NK-92 treated with Interleukin-12 subunit alpha and Interleukin-12 subunit beta, amount 100 ng/mL, for 24 hours (cell line): ENCODE measurements around the gene KCNQ5.
"Not testable (repeated sequence)": the region's sequence is repeated elsewhere in the genome, so short reads cannot be mapped to it uniquely, and the experiment has no call there.

Experiments used
- DNase-seq: peaks from one replicate; lab custom pipeline; 2025; lab: John Stamatoyannopoulos, UW

Gene KCNQ5

DNA sequence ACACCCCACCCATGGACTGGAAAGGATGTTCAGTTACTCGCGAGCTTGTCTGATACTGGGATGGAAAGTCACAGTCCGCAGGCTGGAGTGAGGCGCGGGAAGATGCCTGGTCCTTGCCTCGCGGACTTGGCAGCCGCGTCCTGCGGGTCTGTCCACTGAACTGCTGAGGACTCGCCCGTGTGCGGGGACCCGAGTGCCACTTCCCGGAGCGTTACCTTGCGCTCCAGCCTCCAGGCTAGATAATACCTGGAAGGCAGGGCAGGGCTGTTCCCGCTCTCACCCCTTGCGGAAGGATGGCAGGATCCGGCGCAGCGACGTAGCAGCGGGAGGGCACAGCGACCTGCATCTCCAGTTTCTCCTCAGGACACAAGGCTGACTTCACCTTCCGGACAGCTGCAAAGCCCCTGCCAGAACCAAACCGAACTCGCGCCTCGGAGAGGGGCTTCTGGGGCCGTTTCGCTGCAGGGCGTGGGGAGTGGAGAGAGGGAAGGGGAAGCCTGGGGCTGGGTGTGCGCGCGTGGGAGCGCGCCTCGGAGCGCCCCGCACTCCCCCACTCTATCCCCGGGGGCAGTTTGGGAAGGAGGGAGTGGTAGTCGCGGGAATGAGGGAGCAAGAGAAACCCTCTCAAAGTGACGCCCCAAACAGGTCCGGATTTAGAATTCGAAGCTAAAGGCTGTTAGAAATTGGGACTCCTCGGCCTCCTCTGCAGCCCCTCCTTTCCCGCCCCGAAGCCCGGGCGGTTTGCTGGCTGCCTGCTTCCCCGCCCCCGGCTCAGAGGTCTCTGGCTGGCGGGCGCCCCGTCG is at the start of gene KCNQ5:
TSS of gene KCNQ5 (plus strand) at position 774 of the 803 bp plus-strand sequence.
- DNase-seq: no peak

DNA sequence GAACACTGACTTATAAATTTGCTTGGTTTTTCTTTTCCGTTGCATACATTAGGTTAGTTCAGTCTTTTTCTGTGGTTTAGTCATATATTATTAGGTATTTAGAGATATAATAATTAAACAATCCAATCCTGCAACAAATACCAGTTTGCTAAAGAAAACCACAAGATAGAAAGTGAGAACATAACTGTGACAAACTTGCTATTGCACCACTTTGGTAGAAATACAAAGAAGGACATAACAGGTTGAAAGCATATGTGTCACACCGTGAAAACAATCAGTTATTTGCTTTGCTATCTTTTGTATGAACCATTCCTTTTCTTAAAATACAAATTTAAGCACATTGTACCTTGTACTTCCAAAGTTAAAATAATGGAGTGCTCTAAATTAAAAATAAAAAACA is 42.0 kb upstream of the KCNQ5 start:
- DNase-seq: no peak

DNA sequence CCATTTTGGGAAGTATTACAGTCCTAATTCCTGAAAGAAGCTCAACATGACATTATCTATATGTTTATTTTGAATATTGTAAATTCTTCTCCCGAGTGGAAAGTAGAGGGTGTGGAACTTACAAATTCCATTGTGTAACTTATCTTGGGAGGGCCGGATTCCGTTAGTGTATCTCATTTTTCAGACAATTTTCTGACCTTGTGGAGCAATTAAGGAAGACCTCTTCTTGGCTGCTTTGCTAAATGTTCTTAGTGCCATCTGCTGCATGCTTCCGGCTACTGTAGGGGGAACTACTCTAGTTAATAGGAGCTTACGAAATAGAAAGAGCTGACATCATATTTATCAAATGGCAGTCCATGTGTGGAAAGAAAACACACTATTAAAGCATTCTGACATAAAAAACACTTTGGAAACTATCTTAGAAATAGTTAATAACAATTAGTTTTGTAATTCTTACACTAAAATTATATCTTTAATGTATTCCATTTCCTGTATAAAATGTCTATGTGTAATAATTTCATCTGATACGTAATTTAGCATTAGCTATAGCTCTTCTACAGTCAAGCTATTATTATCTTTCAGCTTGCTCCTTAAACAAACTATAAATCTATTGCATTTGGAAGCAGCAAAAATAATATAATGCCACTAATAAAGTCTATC is 41.5 kb upstream of the KCNQ5 start:
- peak; percentile 16 for DNase-seq

DNA sequence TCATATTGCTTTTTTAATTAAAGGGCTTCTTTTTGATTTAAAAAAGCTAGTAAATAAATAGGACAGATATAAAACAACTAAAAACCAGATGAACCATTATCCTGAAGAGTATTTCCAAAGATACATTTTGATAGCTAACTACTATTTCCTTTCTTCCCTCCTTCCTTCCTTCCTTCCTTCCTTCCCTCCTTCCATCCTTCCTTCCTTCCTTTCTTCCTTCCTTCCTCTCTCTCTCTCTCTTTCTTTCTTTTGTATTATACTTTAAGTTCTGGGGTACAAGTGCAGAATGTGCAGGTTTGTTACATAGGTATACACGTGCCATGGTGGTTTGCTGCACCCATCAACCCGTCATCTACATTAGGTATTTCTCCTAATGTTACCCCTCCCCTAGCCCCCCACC is 40.9 kb upstream of the KCNQ5 start:
- DNase-seq: not testable (repeated sequence)

DNA sequence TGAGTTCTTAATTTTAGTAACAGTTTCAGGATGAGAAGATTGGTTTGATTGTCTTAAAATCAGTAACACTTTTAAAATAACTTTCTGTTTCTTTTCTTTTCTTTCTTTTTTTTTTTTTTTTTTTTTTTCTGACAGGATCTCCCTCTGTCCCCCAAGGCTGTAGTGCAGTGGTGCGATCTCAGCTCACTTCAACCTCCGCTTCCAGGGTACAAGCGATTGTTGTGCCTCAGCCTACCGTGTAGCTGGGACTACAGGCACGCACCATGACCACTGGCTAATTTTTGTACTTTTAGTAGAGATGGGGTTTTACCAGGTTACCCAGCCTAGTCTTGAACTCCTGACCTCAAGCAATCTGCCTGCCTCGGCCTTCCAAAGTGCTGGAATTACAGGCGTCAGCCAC is 33.7 kb upstream of the KCNQ5 start:
- DNase-seq: no peak

DNA sequence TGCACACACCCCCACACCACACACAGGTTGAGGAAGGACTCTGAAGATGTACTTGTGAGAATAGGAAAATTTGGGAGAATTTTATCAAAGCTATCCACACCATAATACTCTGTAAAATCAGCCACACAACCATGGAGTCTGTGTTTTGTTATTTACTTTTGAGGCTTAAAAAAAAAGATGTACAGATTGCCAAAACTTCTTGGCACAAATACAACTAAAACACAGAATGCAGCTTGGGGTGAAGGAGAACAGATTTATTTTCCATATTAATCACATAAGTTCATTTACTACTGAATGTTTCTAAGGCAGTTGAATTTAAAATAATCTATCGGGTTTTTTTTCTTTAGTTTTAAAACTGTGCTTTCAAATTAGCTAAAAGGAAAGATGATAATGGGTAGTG is 32.8 kb upstream of the KCNQ5 start:
- no peak for DNase-seq

DNA sequence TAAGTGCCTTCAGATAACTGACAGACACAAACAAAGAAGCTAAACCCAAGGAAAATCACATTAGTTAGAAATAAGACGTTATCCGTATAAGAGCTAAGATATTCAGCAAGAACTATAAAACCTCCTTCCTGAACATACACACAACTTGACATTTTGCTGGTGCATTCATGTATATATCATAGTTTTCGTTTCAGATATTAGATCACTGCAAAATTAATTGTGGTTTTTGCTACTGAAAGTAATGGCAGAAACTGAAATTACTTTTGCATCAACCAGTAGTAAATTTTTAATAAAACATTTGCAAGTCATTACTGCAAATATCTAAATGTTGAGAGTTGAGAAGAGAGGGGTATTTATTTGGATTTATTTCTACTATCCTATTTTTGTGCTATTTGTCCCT is 26.1 kb upstream of the KCNQ5 start:
- no peak for DNase-seq

DNA sequence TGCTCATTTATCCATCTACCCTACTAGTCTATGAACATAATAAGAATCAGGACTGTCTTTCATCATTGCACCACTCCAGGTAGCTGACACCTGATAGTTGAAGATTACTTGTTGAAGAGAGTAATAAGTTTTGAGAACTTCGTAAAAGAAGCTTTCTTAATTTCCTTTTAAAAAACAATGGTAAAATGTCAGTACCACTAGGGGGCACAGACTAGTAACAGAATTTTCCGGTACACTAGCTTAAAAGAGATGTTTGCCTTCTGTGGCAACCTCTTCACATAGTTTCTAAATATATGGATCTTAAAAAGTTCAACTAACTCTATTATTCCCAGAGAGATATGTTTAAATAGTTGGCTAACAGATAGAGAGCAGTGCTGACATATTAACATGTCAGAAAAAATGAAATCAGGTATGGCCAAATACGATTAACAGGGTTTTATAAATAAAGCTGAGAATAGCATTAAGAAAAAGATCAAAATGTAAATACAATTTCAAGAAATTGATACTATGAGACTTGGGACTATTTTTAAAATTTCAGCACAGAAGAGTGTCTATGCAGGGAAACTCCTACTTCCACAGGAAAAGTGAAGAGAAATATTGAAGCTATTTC is 5.4 kb upstream of the KCNQ5 start:
- no peak for DNase-seq

DNA sequence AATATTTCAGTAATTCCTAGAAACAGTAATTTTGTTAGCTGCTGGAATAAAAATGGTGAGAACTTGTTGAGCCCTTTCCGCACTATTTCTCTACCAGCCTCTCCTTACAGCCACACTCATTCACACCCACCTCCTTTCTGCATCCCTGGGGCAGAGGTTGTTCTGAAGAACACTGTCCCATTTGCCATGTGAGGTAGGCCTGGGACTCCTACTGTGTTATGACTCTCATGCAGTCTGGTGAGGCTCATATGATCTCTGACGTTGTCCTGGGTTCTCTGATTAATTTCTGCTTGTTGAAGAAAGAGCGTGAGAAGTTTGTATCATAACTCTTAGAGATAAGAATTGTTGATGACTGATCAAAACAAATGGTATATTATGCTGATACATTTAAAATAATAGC is 4.1 kb upstream of the KCNQ5 start:
- no peak for DNase-seq

DNA sequence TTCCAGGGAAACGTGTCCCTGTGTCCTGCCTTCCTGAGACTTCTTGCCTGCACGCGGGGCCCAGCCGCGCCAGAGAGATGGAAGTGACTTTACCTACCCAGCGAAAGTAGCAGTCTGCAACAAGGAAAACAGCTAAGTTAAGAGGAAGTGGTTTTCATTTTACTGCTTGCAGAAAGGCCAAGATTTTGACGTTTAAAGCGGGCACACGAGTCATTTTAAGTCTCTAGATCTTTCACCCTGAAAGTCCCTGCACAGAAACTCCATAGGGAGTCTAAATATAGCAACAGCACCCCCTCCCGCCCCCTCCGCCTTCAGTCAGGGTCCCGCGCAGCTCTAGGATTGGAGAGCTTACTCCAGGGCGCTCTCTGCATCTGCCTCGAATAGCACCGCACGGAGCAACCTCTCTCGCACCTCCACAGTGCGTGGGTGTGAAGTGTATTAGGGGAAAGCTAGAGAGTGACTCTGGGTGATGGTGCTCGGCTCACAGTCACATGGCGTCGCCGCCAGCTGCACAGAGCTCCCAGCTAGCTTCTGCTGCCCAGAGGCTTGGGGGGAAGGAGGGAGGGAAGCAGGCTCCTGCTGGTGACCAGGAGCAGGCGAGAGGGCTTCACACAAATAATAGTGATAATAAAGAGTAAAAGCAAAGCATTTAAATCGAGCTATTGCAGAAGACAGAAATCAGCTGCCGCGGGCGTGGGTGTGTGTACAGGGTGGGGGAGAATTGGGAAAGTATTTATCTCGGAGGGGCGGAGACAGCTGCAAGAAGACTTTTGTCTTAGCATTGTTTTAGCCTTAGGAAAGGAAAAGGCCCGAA is 1.8 kb upstream of the KCNQ5 start:
- peak; percentile 33 for DNase-seq

DNA sequence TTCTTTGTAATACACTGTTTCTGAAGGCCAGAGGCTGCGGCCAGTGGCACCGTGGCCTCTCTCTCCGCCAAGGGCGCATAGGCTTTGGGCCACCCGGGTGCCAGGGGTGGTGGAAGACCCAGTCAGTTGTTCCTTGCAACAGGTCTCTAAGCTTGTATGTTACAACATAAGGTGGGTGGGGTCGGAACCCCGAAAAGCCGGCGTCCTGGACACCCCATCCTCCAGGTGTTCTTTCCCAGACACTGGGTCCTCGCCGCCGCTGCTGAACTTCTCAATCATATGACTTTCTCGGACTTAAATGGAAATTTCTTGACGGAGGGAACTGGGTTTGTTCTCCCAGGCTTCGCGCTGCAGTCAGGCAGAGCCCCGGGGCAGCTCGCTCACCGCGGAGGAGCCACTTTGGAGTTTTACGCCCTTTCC is 983 bp upstream of the KCNQ5 start:
- DNase-seq: no peak

DNA sequence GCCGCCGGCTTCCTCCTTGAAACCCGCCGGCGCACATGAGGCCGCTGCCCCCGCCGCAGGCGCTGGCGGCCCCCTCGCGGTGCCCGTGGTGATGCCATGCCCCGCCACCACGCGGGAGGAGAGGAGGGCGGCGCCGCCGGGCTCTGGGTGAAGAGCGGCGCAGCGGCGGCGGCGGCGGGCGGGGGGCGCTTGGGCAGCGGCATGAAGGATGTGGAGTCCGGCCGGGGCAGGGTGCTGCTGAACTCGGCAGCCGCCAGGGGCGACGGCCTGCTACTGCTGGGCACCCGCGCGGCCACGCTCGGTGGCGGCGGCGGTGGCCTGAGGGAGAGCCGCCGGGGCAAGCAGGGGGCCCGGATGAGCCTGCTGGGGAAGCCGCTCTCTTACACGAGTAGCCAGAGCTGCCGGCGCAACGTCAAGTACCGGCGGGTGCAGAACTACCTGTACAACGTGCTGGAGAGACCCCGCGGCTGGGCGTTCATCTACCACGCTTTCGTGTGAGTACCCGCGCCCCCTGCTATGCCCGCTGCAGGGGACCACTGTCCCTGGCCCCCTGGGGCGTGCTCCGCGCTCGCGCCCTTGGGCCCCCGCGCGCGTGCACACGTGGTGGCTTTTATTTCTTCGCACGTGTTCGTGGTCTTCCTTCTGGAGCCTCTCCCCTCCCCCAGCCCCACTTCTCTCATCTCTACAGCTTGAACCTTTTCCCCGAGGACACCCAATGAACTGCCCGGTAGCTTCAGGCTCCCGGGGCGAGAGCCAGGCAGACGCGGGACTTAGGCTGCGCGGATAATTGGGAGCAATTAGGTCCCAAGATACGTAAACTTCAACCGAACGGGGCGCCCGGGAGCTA is 453 bp downstream of the KCNQ5 start:
- peak; percentile 76 for DNase-seq

DNA sequence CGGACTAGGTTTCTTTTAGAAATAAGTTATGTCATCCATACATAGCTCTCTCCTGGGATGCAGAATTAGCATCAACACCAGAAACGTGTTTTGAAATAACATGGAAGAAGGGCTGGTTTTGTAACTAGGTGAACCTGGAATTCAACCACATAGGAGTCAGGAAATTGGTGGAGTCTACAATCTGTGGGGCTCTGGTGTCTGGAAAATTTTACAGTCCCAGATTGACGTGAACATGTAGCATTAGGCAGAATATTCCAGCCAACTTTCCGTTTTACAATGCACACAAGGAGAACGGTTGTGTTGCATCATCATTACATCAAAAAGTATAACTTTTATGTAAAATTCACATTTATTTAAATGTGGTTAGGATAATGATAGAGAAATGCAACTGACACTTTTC is 1.9 kb downstream of the KCNQ5 start:
- DNase-seq: no peak

DNA sequence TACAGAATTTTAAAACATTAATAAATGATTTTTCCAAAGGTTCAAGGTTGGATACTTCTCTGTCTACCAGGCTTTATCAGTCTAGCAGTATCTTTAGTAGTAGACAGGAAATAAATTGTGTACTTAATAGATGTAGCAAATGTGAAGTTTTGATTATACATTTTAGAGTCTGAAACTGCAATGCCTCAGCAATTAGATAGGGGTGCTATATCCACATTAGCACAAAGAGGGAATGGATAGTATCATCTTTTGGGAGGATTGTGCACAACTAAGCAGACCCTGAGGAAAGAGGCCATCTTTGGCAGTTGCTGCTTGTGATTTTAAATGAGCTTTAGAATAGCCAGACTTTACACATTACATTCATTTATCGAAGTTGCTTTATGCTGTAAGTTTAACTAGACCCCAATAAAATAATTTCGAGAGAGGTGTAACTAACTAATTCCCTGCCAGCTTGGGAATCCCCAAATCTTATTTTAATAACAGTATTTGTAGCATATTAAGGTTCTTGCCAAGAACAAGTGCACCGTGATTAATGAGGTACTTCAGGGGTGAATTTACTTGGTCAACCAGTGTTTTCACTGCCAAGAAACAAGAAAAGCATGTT is 2.8 kb downstream of the KCNQ5 start:
- DNase-seq: no peak

DNA sequence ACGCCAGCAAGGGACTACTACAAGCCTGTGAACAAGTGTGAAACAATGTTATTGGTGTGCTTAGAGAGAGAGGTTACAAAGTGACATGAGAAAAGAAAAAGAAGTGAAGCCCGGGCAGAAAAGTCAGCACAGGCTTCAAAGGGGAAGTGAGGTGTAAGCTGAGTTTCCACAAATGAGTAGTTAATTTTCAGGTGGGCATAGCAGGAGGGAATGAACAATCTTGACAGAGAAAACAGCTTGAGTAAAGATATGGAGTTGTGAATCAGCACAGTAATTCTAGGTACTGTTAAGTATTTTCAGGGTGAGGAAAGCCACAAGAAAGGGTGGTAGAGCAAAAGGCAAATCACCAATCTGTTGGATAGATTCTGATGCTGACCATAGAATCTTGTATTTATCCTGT is 4.3 kb downstream of the KCNQ5 start:
- no peak for DNase-seq

DNA sequence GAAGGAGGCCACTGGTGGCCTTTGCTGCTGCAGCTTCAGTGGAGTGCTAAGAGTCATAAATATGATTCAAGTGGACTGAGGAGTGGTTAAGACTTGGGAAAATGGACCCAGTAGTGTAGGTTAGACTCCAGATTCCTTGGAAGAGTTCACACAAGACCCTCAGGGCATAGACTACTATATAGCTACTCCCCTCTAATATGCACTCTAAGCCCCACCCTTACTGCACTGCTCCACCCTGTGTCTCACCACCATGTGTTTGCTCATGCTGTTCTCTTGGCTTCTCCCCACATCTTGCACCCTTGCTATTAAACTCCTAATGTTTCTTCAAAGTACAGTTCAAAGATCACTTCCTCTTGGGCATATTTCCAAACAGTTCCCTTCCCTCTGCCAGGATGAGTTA is 5.7 kb downstream of the KCNQ5 start:
- no peak for DNase-seq

DNA sequence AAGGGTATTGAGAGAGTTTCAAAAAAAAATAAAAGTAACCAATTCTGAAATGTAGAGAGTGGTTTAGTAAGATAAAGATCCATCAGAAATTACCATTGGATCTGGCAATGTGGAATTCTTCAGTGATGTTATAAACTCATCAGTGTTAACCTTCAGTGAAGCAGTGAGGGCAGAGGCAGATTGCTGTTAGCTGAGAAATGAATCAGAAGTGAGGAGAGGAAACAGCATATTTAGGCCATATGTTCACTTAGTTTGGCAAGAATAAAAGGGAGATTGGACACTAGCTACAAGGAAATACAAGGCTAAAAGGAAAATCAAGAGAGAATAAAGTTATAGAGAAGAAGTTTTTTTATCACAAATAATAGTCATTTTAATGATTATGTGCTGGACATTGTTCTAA is 9.6 kb downstream of the KCNQ5 start:
- DNase-seq: no peak

DNA sequence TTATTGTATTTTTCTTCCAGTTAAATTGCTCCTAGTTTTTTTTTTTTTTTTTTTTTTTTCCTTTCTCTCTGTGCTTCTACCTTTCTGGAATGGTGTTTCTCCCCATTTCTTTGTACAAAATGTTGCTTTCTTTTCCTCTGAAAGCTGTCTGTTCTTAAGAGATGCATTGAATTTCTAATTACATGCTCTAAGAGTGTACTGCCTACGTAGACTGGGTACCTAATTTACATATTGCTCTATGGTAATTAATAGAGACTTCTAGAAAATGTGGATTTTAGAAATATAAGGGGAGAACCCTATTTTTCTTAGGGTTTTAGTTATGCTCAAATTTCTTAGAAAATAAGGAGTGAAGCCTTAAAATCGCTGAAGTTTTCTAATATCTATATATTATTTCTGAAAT is 13.8 kb downstream of the KCNQ5 start:
- no peak for DNase-seq

DNA sequence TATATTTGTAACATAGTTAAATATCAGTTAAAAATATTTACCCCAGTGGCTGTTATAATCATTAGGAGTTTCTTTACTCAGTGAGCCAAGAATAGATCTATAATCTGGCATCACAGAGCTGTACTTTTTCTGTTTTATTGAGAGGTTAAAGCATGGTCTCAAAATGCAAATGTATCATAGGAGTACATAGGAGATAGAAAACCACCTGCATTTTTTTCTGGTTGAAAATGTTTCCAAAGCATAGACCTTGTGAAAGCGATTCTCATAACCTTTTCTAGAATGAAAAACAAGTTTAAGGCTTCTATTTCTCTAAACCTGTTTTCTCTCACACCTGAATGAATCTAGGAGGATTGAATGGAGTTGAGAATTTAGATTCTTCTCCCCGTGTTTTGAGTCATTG is 14.4 kb downstream of the KCNQ5 start:
- DNase-seq: no peak

DNA sequence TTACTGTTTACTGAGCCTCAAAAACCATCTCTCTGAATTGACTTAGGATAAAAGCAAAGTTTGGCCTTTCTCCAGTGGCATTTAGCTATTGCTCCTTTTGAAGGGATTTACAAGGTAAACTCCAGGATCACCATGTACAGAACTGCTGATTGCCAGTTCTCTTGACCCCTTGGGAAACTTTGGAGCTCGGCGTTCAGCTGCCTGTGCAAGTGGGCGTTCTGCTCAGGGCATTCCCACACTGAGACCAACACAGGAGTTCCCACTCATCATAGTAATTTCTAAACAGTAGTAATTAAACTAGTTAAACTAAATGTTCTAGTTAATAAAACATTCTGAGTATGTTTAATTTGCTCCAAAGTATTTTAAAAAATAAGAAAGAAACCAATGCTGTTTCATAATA is 14.9 kb downstream of the KCNQ5 start:
- DNase-seq: no peak
